ENCODE measurements around the gene ICOSLG.
"Not testable (repeated sequence)": the region's sequence is repeated elsewhere in the genome, so short reads cannot be mapped to it uniquely, and the experiment has no call there.

DNA sequence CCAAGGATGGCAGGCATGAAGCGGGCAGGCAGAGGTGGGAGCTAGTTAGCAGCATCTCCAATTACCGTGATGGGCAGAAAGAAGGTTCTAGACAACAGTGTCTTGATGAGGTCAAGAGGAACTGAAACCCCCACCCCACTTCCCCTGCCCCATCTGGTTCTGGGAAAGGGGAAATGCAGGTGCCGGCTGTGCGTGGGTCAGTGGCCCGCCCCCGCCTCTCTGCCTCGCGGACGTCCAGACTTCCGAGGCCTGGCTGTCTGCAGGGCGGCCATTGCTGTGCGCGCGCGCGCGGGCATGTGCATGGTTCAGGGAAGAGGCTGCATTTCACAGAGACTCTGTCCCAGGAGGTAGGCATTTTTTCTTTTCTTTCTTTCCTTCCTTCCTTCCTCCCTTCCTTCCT lies 65.6 kb downstream of the ICOSLG start:
- TF ChIP-seq EZH2phosphoT487 (IDR thresholded peaks at IDR 0.05; ENCODE audit: insufficient read depth, low read depth); EZH2 (IDR thresholded peaks at IDR 0.05; ENCODE audit: insufficient read depth, poor library complexity, severe bottlenecking): not testable (repeated sequence)
